ENCODE measurements around the gene AEBP2.

GRCh38 chr12:19453961-19454360 lies 14.7 kb downstream of the AEBP2 start:
- TF ChIP-seq, protein P1, sequence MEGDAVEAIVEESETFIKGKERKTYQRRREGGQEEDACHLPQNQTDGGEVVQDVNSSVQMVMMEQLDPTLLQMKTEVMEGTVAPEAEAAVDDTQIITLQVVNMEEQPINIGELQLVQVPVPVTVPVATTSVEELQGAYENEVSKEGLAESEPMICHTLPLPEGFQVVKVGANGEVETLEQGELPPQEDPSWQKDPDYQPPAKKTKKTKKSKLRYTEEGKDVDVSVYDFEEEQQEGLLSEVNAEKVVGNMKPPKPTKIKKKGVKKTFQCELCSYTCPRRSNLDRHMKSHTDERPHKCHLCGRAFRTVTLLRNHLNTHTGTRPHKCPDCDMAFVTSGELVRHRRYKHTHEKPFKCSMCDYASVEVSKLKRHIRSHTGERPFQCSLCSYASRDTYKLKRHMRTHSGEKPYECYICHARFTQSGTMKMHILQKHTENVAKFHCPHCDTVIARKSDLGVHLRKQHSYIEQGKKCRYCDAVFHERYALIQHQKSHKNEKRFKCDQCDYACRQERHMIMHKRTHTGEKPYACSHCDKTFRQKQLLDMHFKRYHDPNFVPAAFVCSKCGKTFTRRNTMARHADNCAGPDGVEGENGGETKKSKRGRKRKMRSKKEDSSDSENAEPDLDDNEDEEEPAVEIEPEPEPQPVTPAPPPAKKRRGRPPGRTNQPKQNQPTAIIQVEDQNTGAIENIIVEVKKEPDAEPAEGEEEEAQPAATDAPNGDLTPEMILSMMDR (IDR thresholded peaks at IDR 0.05; ENCODE audit: insufficient read depth, low read length, poor library complexity, severe bottlenecking): no peak
- no peak for TF ChIP-seq EZH2phosphoT487 (conservative IDR thresholded peaks at IDR 0.05; ENCODE audit: low read length)
